OCI-LY3 (cell line): ENCODE results near the gene CERS2.

Experiments used
- H2AFZ ChIP-seq: fragments of 200-600, 300-600 bp; shearing (Covaris generic); 2 replicates; pipeline ENCODE4 v1.6.0; 2014; ENCODE audit warnings: antibody characterized with exemption, low read depth, low read length
- H3K27ac ChIP-seq: fragments of 200-600, 300-600 bp; sonication (generic); 2 replicates; pipeline ENCODE4 v1.5.1; 2014; ENCODE audit warnings: mild to moderate bottlenecking, low read length, moderate library complexity, mixed read lengths
- H3K27me3 ChIP-seq: fragments of 200-600, 300-600 bp; sonication (generic); 2 replicates; pipeline ENCODE4 v1.6.1; 2014; ENCODE audit warnings: low read depth, low read length, mixed read lengths
- H3K36me3 ChIP-seq: fragments of 200-600, 300-600 bp; sonication (generic); replicated peaks from 2 replicates; pipeline ENCODE3; 2014; ENCODE audit warnings: low read depth, low read length, mixed read lengths
- H3K4me1 ChIP-seq: fragments of 300-600, 200-600 bp; sonication (generic); 2 replicates; pipeline ENCODE4 v1.6.1; 2014; ENCODE audit warnings: low read length, mixed read lengths
- H3K4me2 ChIP-seq: fragments of 200-600, 300-600 bp; sonication (generic); 2 replicates; pipeline ENCODE4 v1.6.1; 2014; ENCODE audit warnings: low read length, mixed read lengths
- H3K4me3 ChIP-seq: fragments of 300-600, 200-600 bp; sonication (generic); 2 replicates; pipeline ENCODE4 v1.5.1; 2014; ENCODE audit warnings: antibody characterized with exemption, mild to moderate bottlenecking, low read length, moderate library complexity
- H3K79me2 ChIP-seq: fragments of 300-600, 200-600 bp; shearing (Covaris generic); 2 replicates; pipeline ENCODE4 v1.6.1; 2014; ENCODE audit warnings: mild to moderate bottlenecking, low read length, mixed read lengths
- H3K9ac ChIP-seq: fragments of 300-600, 200-600 bp; shearing (Covaris generic); 2 replicates; pipeline ENCODE4 v1.6.0; 2014; ENCODE audit warnings: mild to moderate bottlenecking, low read length, moderate library complexity
- H3K9me3 ChIP-seq: fragments of 200-600, 300-600 bp; shearing (Covaris generic); 2 replicates; pipeline ENCODE4 v1.6.1; 2014; ENCODE audit warnings: low read length, mixed read lengths; ENCODE audit not compliant: insufficient read depth
- H4K20me1 ChIP-seq: fragments of 200-600, 300-600 bp; sonication (generic); 2 replicates; pipeline ENCODE4 v1.6.1; 2016; ENCODE audit warnings: low read length, mixed read lengths; ENCODE audit not compliant: insufficient read depth
- EZH2phosphoT487 ChIP-seq: fragments of 200-600 bp; shearing (Covaris generic); IDR thresholded peaks from 2 replicates; pipeline ENCODE4 v1.6.1; 2018; ENCODE audit warnings: antibody characterized with exemption, mixed run types, low read depth
- TF ChIP-seq, protein P1 (sequence below): fragments of 200-600, 300-600 bp; sonication (generic); IDR thresholded peaks from 2 replicates; pipeline ENCODE4 v1.5.1; 2014; ENCODE audit warnings: antibody characterized with exemption, low read length, low read depth

The CERS2 gene

DNA sequence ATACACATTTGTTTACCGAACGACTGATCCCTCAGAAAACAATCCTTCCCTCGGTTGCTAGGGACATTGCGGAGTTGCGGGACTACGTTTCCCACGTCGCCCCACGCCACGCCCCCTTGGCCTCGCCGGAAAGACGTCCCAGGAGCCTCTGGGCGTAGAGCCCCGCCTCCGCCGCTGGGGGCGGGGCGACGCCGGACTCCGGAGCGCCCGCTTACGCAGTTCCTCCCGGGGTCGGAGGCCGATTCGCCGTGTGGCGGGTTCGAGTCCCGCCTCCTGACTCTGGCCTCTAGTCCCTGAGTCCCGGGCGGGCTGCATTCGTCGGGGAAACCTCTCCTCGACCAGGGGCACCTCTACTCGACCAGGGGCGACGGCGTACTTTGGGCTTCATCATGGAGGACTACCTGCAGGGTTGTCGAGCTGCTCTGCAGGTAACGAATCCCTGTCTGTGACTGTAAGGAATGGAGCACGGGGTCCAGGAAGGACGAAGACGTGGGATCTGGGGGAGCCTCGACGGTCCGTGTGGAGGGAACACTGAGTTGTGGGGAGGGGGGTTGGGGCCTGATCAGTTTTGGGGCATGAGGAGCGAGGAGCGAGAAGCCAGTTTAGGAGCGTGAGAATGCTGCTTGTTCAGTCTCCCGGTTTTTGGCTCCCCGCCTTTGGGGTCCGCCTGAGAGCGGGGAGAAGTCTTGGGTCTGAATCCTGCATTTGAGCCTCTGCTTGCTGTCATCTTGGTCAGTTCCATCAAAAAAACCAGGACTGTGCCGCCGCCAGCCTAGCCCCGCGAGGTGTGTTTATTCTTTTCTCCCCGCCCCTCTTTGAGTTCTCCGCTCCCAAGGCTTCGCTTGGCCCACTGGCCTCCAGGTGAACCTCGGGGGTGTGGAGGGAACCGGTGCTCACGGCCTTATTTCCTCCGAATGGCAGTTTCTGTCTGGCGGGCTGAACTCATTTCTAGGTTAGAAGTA is 33.9 kb upstream of the CERS2 start, which contains the start of gene PRUNE1:
Gene PRUNE1, plus strand, starts transcription at position 206 of the 962 bp plus-strand sequence. Its CDS starts 184 bp downstream, at position 390.
- H2AFZ ChIP-seq: peak within 1 kb of the TSS; percentile 97
- H3K27me3 ChIP-seq: no peaks in the 10 kb centered on the region
- no peaks in the 10 kb centered on the region for H3K9me3 ChIP-seq
- peaks cover 33% of the 10 kb centered on the region for H3K4me1 ChIP-seq
- peaks cover 14% of the 10 kb centered on the region; the same call in 1 of the 2 replicates for H3K79me2 ChIP-seq
- peak within 1 kb of the TSS; percentile 85 for H3K4me2 ChIP-seq
- H3K36me3 ChIP-seq: no peaks in the 10 kb centered on the region
- TF ChIP-seq EZH2phosphoT487: no peak
- TF ChIP-seq, protein P1, sequence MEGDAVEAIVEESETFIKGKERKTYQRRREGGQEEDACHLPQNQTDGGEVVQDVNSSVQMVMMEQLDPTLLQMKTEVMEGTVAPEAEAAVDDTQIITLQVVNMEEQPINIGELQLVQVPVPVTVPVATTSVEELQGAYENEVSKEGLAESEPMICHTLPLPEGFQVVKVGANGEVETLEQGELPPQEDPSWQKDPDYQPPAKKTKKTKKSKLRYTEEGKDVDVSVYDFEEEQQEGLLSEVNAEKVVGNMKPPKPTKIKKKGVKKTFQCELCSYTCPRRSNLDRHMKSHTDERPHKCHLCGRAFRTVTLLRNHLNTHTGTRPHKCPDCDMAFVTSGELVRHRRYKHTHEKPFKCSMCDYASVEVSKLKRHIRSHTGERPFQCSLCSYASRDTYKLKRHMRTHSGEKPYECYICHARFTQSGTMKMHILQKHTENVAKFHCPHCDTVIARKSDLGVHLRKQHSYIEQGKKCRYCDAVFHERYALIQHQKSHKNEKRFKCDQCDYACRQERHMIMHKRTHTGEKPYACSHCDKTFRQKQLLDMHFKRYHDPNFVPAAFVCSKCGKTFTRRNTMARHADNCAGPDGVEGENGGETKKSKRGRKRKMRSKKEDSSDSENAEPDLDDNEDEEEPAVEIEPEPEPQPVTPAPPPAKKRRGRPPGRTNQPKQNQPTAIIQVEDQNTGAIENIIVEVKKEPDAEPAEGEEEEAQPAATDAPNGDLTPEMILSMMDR: no peak
- H3K4me3 ChIP-seq: peak within 1 kb of the TSS; percentile 90
- peak within 1 kb of the TSS; percentile 25 for H3K27ac ChIP-seq
- peak within 1 kb of the TSS; percentile 94 for H3K9ac ChIP-seq
- H4K20me1 ChIP-seq: no peaks in the 10 kb centered on the region

DNA sequence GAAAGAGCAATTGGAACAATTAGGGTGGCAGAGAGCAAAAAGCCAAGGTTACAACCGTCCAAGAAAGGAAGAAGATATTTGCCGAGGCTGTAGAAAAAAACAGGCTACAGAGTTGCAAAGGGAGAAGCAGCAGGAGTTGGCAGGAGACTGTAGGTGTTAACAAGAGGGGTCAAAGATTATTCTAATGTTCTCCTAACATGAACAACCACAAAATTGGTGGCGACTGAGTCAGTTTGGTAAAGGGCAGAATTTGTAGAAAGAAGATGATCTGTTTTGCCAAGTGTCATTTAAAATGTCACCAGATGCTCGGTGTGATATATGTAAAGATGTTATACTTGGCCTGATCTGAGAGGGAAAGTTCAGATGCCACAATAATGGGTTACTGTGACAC is 33.2 kb upstream of the CERS2 start:
- no peak overlapping the region for H3K27ac ChIP-seq
- H4K20me1 ChIP-seq: no peaks in the 10 kb centered on the region
- peak overlapping the region; percentile 70 for H3K4me2 ChIP-seq
- no peaks in the 10 kb centered on the region for H3K36me3 ChIP-seq
- TF ChIP-seq EZH2phosphoT487: no peak
- TF ChIP-seq, protein P1: no peak
- peak overlapping the region; percentile 90 for H3K4me3 ChIP-seq
- no peaks in the 10 kb centered on the region for H3K27me3 ChIP-seq
- peak overlapping the region; percentile 63; the same call in 1 of the 2 replicates for H2AFZ ChIP-seq
- H3K9ac ChIP-seq: peak overlapping the region; percentile 46
- H3K79me2 ChIP-seq: peaks cover 14% of the 10 kb centered on the region; the same call in 1 of the 2 replicates
- no peaks in the 10 kb centered on the region for H3K9me3 ChIP-seq
- peaks cover 33% of the 10 kb centered on the region for H3K4me1 ChIP-seq

DNA sequence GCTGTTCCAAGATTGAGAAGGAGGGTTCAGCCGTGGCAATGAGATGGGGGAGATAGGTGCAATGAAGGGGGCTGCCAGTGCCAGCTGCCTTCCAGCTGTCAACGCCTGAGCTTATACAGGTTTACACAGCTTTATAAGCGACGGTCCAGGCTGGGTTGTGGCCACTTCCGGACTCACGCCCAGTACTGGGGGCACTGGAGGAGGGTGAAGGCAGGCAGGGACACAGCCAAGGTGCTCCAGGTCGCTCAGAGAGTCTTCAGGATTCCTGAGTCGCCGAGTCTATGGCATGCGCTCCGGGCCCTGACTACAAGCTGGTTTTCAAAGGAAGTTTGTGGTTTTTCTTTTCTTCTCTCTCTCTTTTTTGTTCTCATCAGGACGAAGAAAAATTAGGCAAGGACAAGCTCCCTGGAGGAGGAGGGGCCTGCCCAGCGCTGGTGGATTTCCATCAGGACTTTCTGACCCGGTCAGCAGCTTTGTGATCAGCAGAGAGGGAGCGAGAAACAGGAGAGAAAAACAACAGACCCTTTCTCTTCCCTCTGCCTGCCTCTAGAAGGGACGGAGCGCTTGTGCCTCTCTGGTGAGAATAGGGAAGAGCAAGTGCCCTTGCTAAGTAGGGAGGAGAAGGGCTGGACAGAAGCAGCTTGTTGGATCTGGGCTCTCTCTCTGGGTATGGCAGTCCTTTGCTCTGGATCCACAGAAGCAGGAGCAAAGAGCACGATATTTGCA is 31.9 kb upstream of the CERS2 start, which contains the start of gene MINDY1:
Gene MINDY1, minus strand, starts transcription at position 576 of the 726 bp plus-strand sequence. CDS start 4,285 bp downstream, outside the sequence.
- peak within 1 kb of the TSS; percentile 90 for H3K4me3 ChIP-seq
- TF ChIP-seq, protein P1: peak; percentile 28; the same call in 1 of the 2 replicates
- TF ChIP-seq EZH2phosphoT487: no peak
- H2AFZ ChIP-seq: peak within 1 kb of the TSS; percentile 88
- no peaks in the 10 kb centered on the region for H3K27me3 ChIP-seq
- H3K9ac ChIP-seq: peak within 1 kb of the TSS; percentile 56
- no peaks in the 10 kb centered on the region for H3K36me3 ChIP-seq
- peaks cover 33% of the 10 kb centered on the region for H3K4me1 ChIP-seq
- peak within 1 kb of the TSS; percentile 86 for H3K4me2 ChIP-seq
- peaks cover 14% of the 10 kb centered on the region; the same call in 1 of the 2 replicates for H3K79me2 ChIP-seq
- no peaks in the 10 kb centered on the region for H4K20me1 ChIP-seq
- H3K27ac ChIP-seq: no peak within 1 kb of the TSS
- no peaks in the 10 kb centered on the region for H3K9me3 ChIP-seq
